ENCODE measurements around the gene C20orf144.

DNA sequence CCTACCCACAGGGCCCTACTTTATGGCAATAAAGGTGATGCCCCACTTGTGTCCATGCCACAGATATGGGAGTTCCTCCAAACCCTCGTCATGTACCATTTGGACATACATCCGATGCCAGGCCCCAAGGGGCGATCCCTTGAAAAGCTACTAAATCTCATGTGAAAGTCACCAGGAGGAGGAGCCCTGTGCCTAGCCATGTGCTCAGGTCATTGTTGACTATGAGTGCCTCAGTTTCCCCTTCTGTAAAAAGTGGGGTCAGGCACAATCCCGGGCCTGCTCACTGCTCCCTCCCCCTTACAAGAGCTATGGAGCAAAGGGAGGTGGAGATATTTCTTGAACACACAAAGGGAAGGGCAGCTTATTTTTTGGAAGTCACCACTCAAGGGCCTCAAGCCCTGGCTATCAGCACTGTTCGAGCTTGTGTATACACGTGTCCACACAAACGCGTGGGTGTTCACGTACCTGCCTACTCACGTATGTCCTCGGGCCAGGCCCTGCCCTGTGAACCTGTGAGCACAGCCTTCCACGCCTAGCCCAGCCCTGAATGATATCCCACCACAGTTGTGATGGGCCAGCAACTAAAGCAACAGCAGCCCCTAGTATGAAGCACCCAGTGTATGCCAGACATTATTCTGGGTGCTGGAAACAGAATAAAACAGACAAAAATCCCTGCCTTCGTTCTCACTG is 6.5 kb downstream of the C20orf144 start:
- TF ChIP-seq, protein P1, sequence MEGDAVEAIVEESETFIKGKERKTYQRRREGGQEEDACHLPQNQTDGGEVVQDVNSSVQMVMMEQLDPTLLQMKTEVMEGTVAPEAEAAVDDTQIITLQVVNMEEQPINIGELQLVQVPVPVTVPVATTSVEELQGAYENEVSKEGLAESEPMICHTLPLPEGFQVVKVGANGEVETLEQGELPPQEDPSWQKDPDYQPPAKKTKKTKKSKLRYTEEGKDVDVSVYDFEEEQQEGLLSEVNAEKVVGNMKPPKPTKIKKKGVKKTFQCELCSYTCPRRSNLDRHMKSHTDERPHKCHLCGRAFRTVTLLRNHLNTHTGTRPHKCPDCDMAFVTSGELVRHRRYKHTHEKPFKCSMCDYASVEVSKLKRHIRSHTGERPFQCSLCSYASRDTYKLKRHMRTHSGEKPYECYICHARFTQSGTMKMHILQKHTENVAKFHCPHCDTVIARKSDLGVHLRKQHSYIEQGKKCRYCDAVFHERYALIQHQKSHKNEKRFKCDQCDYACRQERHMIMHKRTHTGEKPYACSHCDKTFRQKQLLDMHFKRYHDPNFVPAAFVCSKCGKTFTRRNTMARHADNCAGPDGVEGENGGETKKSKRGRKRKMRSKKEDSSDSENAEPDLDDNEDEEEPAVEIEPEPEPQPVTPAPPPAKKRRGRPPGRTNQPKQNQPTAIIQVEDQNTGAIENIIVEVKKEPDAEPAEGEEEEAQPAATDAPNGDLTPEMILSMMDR (conservative IDR thresholded peaks at IDR 0.05; ENCODE audit: low read length), result no peak
- no peak for TF ChIP-seq EZH2phosphoT487 (IDR thresholded peaks at IDR 0.05; ENCODE audit: borderline replicate concordance, low read depth, low read length)
